ENCODE results near the gene STRIP2.
"Not testable (repeated sequence)": the region's sequence is repeated elsewhere in the genome, so short reads cannot be mapped to it uniquely, and the experiment has no call there.

Gene STRIP2

GRCh38 chr7:129401967-129402860 lies 32.0 kb upstream of the STRIP2 start:
- Mint-ChIP-seq H3K36me3 (peaks cover 7% of the 10 kb centered on the region), H3K27ac (no peak overlapping the region), H3K4me3 (no peak overlapping the region), H3K27me3 (no peaks in the 10 kb centered on the region), H3K4me1 (no peaks in the 10 kb centered on the region), H3K9me3 (no peaks in the 10 kb centered on the region)

- Mint-ChIP-seq H3K27me3 (no peaks in the 10 kb centered on the region), H3K27ac (peak overlapping the region; percentile 53), H3K4me3 (no peak overlapping the region), H3K9me3 (no peaks in the 10 kb centered on the region), H3K36me3 (peaks cover 20% of the 10 kb centered on the region), H3K4me1 (no peaks in the 10 kb centered on the region)
Measured at GRCh38 chr7:129405527-129405926, 28.7 kb upstream of the STRIP2 start.

GRCh38 chr7:129410238-129410637 lies 24.0 kb upstream of the STRIP2 start:
- not testable (repeated sequence) for H3K4me1 Mint-ChIP-seq, H3K4me3 Mint-ChIP-seq, H3K9me3 Mint-ChIP-seq, H3K27ac Mint-ChIP-seq, H3K27me3 Mint-ChIP-seq
- peaks cover 27% of the 10 kb centered on the region for H3K36me3 Mint-ChIP-seq

GRCh38 chr7:129412501-129412900 lies 21.7 kb upstream of the STRIP2 start:
- Mint-ChIP-seq H3K27ac (no peak overlapping the region), H3K4me1 (no peaks in the 10 kb centered on the region), H3K9me3 (no peaks in the 10 kb centered on the region), H3K36me3 (peaks cover 26% of the 10 kb centered on the region), H3K4me3 (no peak overlapping the region), H3K27me3 (no peaks in the 10 kb centered on the region)

GRCh38 chr7:129417073-129417472 lies 17.2 kb upstream of the STRIP2 start:
- H3K27me3 Mint-ChIP-seq = no peaks in the 10 kb centered on the region
- no peaks in the 10 kb centered on the region for H3K9me3 Mint-ChIP-seq
- H3K4me3 Mint-ChIP-seq = no peak overlapping the region
- H3K27ac Mint-ChIP-seq = no peak overlapping the region
- peaks cover 8% of the 10 kb centered on the region for H3K36me3 Mint-ChIP-seq
- no peaks in the 10 kb centered on the region for H3K4me1 Mint-ChIP-seq

GRCh38 chr7:129421717-129422250 lies 12.4 kb upstream of the STRIP2 start:
- Mint-ChIP-seq H3K27me3 (no peaks in the 10 kb centered on the region), H3K4me1 (peaks cover 4% of the 10 kb centered on the region), H3K27ac (no peak overlapping the region), H3K4me3 (no peak overlapping the region), H3K9me3 (no peaks in the 10 kb centered on the region), H3K36me3 (peaks cover 15% of the 10 kb centered on the region)

- Mint-ChIP-seq H3K27ac (no peak overlapping the region), H3K36me3 (peaks cover 21% of the 10 kb centered on the region), H3K9me3 (no peaks in the 10 kb centered on the region), H3K4me1 (peaks cover 5% of the 10 kb centered on the region), H3K4me3 (no peak overlapping the region), H3K27me3 (no peaks in the 10 kb centered on the region)
Measured at GRCh38 chr7:129422727-129423126, 11.5 kb upstream of the STRIP2 start.

- H3K36me3 Mint-ChIP-seq = peaks cover 21% of the 10 kb centered on the region
- H3K4me3 Mint-ChIP-seq = no peak overlapping the region
- no peaks in the 10 kb centered on the region for H3K9me3 Mint-ChIP-seq
- no peak overlapping the region for H3K27ac Mint-ChIP-seq
- no peaks in the 10 kb centered on the region for H3K27me3 Mint-ChIP-seq
- peaks cover 5% of the 10 kb centered on the region for H3K4me1 Mint-ChIP-seq
Measured at GRCh38 chr7:129423700-129424410, 10.4 kb upstream of the STRIP2 start.

GRCh38 chr7:129426482-129426881 lies 7.8 kb upstream of the STRIP2 start:
- peak overlapping the region; percentile 51 for H3K27ac Mint-ChIP-seq
- peaks cover 5% of the 10 kb centered on the region for H3K4me1 Mint-ChIP-seq
- peaks cover 25% of the 10 kb centered on the region for H3K36me3 Mint-ChIP-seq
- no peaks in the 10 kb centered on the region for H3K27me3 Mint-ChIP-seq
- no peak overlapping the region for H3K4me3 Mint-ChIP-seq
- no peaks in the 10 kb centered on the region for H3K9me3 Mint-ChIP-seq

- H3K9me3 Mint-ChIP-seq = no peaks in the 10 kb centered on the region
- H3K4me3 Mint-ChIP-seq = no peak overlapping the region
- no peak overlapping the region for H3K27ac Mint-ChIP-seq
- H3K4me1 Mint-ChIP-seq = peaks cover 5% of the 10 kb centered on the region
- no peaks in the 10 kb centered on the region for H3K27me3 Mint-ChIP-seq
- peaks cover 25% of the 10 kb centered on the region for H3K36me3 Mint-ChIP-seq
Measured at GRCh38 chr7:129427526-129428045, 6.6 kb upstream of the STRIP2 start.

- no peak overlapping the region for H3K4me3 Mint-ChIP-seq
- H3K27me3 Mint-ChIP-seq = peaks cover 4% of the 10 kb centered on the region
- no peaks in the 10 kb centered on the region for H3K9me3 Mint-ChIP-seq
- H3K27ac Mint-ChIP-seq = no peak overlapping the region
- peaks cover 26% of the 10 kb centered on the region for H3K36me3 Mint-ChIP-seq
- H3K4me1 Mint-ChIP-seq = peaks cover 18% of the 10 kb centered on the region
Measured at GRCh38 chr7:129431911-129432643, 2.2 kb upstream of the STRIP2 start.

GRCh38 chr7:129434675-129435318 lies 565 bp downstream of the STRIP2 start:
- Mint-ChIP-seq H3K36me3 (peaks cover 14% of the 10 kb centered on the region), H3K4me3 (peak overlapping the region; percentile 95), H3K9me3 (no peaks in the 10 kb centered on the region), H3K27me3 (peaks cover 4% of the 10 kb centered on the region), H3K4me1 (peaks cover 33% of the 10 kb centered on the region), H3K27ac (peak overlapping the region; percentile 52)

- H3K27ac Mint-ChIP-seq = peak overlapping the region; percentile 52
- H3K9me3 Mint-ChIP-seq = no peaks in the 10 kb centered on the region
- peaks cover 4% of the 10 kb centered on the region for H3K27me3 Mint-ChIP-seq
- H3K4me3 Mint-ChIP-seq = peak overlapping the region; percentile 95
- peaks cover 38% of the 10 kb centered on the region for H3K4me1 Mint-ChIP-seq
- H3K36me3 Mint-ChIP-seq = peaks cover 17% of the 10 kb centered on the region
Measured at GRCh38 chr7:129435414-129435829, 1.2 kb downstream of the STRIP2 start.

GRCh38 chr7:129436335-129436923 lies 2.2 kb downstream of the STRIP2 start:
- Mint-ChIP-seq H3K27ac (peak overlapping the region; percentile 26), H3K4me3 (peak overlapping the region; percentile 95), H3K27me3 (peaks cover 4% of the 10 kb centered on the region), H3K4me1 (peaks cover 42% of the 10 kb centered on the region), H3K9me3 (no peaks in the 10 kb centered on the region), H3K36me3 (peaks cover 21% of the 10 kb centered on the region)
